OCI-LY7 (cell line): ENCODE data around the gene CHST11. TPM values are rescaled to one million over a fixed set of nuclear protein-coding genes. Genes with fewer than 3 reads are reported as not detected.

Experiments
- BruUV-seq: library from RNA; stranded (reverse); fragments of 400-500 nt; replicated peaks from 2 replicates; lab custom pipeline; 2021; lab: Mats Ljungman, UMichigan
- CTCF ChIA-PET: fragments of 300-600 bp; sonication (Branson Sonifier 250); formaldehyde crosslinking; loops from one replicate; lab custom pipeline; 2022; ENCODE audit warnings: antibody characterized with exemption; ENCODE audit not compliant: unreplicated experiment; lab: Charles Lee
- POLR2A ChIA-PET: fragments of 300-600 bp; sonication (Branson Sonifier 250); formaldehyde crosslinking; loops from one replicate; lab custom pipeline; 2022; ENCODE audit warnings: antibody characterized with exemption; lab: Charles Lee
- DNase-seq: peaks from one replicate; pipeline ENCODE4 v3.0.0-alpha.2; 2015; ENCODE audit warnings: low spot score
- H2AFZ ChIP-seq: fragments of 200-600 bp; sonication (generic), shearing (Covaris generic); 2 replicates; pipeline ENCODE4 v1.6.1; 2014; ENCODE audit warnings: mild to moderate bottlenecking, antibody characterized with exemption, low read length, moderate library complexity
- H3K27ac ChIP-seq: fragments of 200-600 bp; sonication (generic); 2 replicates; pipeline ENCODE4 v1.5.1; 2014; ENCODE audit warnings: mixed run types, low read depth, mild to moderate bottlenecking, moderate library complexity, low read length, inconsistent platforms; ENCODE audit not compliant: poor library complexity, severe bottlenecking
- H3K36me3 ChIP-seq: fragments of 200-600 bp; sonication (generic); 2 replicates; pipeline ENCODE4 v1.6.1; 2014; ENCODE audit warnings: mild to moderate bottlenecking, antibody characterized with exemption, low read length, moderate library complexity, mixed read lengths; ENCODE audit not compliant: insufficient read depth
- H3K4me1 ChIP-seq: fragments of 200-600 bp; sonication (generic); 2 replicates; pipeline ENCODE4 v1.5.1; 2014; ENCODE audit warnings: mild to moderate bottlenecking, low read length; ENCODE audit not compliant: insufficient read depth, poor library complexity, severe bottlenecking
- H3K4me2 ChIP-seq: fragments of 200-600 bp; sonication (generic); 2 replicates; pipeline ENCODE4 v1.6.1; 2014; ENCODE audit warnings: mild to moderate bottlenecking, low read length
- H3K4me3 ChIP-seq: fragments of 200-600 bp; sonication (generic); 2 replicates; pipeline ENCODE4 v1.5.1; 2014; ENCODE audit warnings: mild to moderate bottlenecking, low read depth, low read length; ENCODE audit not compliant: poor library complexity, severe bottlenecking
- H3K79me2 ChIP-seq: fragments of 200-600 bp; sonication (generic); 2 replicates; pipeline ENCODE4 v1.6.1; 2016; ENCODE audit warnings: low read depth, mild to moderate bottlenecking, low read length, moderate library complexity, mixed read lengths; ENCODE audit not compliant: insufficient read depth
- H3K9me2 ChIP-seq: fragments of 200-600 bp; sonication (generic); 2 replicates; pipeline ENCODE4 v1.6.1; 2016; ENCODE audit warnings: mild to moderate bottlenecking, low read length, mixed read lengths; ENCODE audit not compliant: insufficient read depth
- H3K9me3 ChIP-seq: fragments of 200-600 bp; sonication (generic); 2 replicates; pipeline ENCODE4 v1.6.1; 2014; ENCODE audit warnings: mild to moderate bottlenecking, mixed run types, low read length, mixed read lengths
- H4K20me1 ChIP-seq: fragments of 200-600 bp; sonication (generic); 2 replicates; pipeline ENCODE4 v1.6.1; 2014; ENCODE audit warnings: mild to moderate bottlenecking, antibody characterized with exemption, low read length, moderate library complexity, mixed read lengths; ENCODE audit not compliant: insufficient read depth
- CTCF ChIP-seq: fragments of 200-600 bp; sonication (generic); conservative IDR thresholded peaks from 2 replicates; pipeline ENCODE4 v1.5.1; 2014; ENCODE audit warnings: mild to moderate bottlenecking, antibody characterized with exemption, low read length, moderate library complexity, mixed read lengths
- EZH2phosphoT487 ChIP-seq: fragments of 200-600 bp; sonication (generic); IDR thresholded peaks from 2 replicates; pipeline ENCODE4 v1.6.1; 2018; ENCODE audit warnings: low read depth, borderline replicate concordance, mild to moderate bottlenecking, mixed run types, antibody characterized with exemption, low read length, moderate library complexity, mixed read lengths
- intact Hi-C: fragments of 100-400 bp; cut with micrococcal nuclease; formaldehyde crosslinking; loops from one replicate; pipeline ENCODE4 v1.10.0; 2022; ENCODE audit not compliant: unreplicated experiment
- total RNA-seq, 2 experiments: library from RNA; depleted of rRNA in 1 of 2; stranded (reverse); fragments of >200 nt in 1 of 2; shearing (Covaris generic) in 1 of 2; gene quantifications; 2 replicates each; pipeline ENCODE4 v1.2.3, GENCODE V29; 2014 to 2022

The CHST11 gene
- total RNA-seq, 2 experiments from 2014 or later: 15.2 to 41.6 TPM

- TF ChIP-seq CTCF (no peak), EZH2phosphoT487 (no peak)
- Histone ChIP-seq H3K9me3 (no peaks in the 10 kb centered on the region), H2AFZ (no peak overlapping the region), H4K20me1 (no peaks in the 10 kb centered on the region), H3K36me3 (no peaks in the 10 kb centered on the region), H3K4me1 (peaks cover 34% of the 10 kb centered on the region), H3K27ac (no peak overlapping the region), H3K4me2 (no peak overlapping the region), H3K9me2 (no peaks in the 10 kb centered on the region), H3K4me3 (no peak overlapping the region), H3K79me2 (no peaks in the 10 kb centered on the region)
- DNase-seq: no peak
- no TSS peak for BruUV-seq
- ChIA-PET POLR2A (interaction anchor here (1.2 kb wide), 1 partner anchor 15 kb away, joined by 3 read pairs; no protein-coding TSS in a partner anchor), CTCF (no interaction called here)
- intact Hi-C loops: loop anchor here (5.0 kb wide), 1 partner anchor 210 kb away; the partner anchor contains the start of gene CHST11
Observed at GRCh38 chr12:104667139-104667538, 210.4 kb downstream of the CHST11 start.

- no peak for DNase-seq
- no peaks in the 10 kb centered on the region for H3K79me2 ChIP-seq
- intact Hi-C loops: loop anchor here (5.0 kb wide), 1 partner anchor 211 kb away; the partner anchor contains the start of gene CHST11
- H3K4me1 ChIP-seq: peaks cover 34% of the 10 kb centered on the region
- H4K20me1 ChIP-seq: no peaks in the 10 kb centered on the region
- no peaks in the 10 kb centered on the region for H3K36me3 ChIP-seq
- no peak for TF ChIP-seq CTCF
- no peak for TF ChIP-seq EZH2phosphoT487
- H3K4me2 ChIP-seq: no peak overlapping the region
- ChIA-PET POLR2A (no interaction called here), CTCF (interaction anchor here (0.6 kb wide), 1 partner anchor 158 kb away, joined by 3 read pairs; no protein-coding TSS in a partner anchor)
- H3K9me3 ChIP-seq: no peaks in the 10 kb centered on the region
- H3K9me2 ChIP-seq: no peaks in the 10 kb centered on the region
- no peak overlapping the region for H3K4me3 ChIP-seq
- H3K27ac ChIP-seq: no peak overlapping the region
- H2AFZ ChIP-seq: no peak overlapping the region
- BruUV-seq: no TSS peak
Observed at GRCh38 chr12:104668274-104668718, 211.5 kb downstream of the CHST11 start.

DNA sequence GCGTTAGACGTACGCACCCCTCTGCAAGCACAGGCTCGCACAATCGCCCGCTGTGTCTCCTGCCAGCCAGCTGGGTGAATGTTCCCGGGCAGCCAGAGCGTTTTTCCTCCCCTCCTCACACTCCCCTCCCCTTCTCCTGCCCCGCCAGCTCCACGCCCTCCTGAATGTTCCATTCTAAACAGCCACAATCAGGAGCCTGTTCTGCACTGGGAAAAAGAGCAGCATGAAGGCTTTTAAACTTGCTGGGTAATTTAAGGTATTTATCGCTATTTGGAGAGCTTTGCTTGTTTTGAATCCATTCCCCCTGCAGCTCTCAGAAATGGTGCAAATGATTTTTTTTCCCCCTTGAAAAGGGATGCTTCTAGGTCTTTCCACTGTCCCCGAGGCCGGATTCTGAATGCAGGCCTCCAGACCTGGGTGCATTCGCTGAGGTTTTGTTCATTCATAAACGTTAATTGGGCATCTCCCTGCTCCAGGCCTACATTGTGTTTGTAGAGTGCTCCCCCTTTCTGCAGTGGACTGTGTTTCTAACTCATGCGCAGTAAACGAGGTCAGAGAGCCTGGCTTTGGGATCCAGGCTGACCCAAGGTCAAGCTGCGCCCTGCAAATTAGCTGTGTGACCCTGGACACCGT, 212.5 kb downstream of the CHST11 start:
- DNase-seq: no peak
- POLR2A ChIA-PET: interaction anchor here (0.6 to 0.9 kb wide), 2 partner anchors 129 to 270 kb away, joined by 3 read pairs; no protein-coding TSS in a partner anchor

More for the DNA sequence above, 212.5 kb downstream of the CHST11 start:
- intact Hi-C loops: loop anchor here (5.0 kb wide), 1 partner anchor 212 kb away; the partner anchor contains the start of gene CHST11
- no peaks in the 10 kb centered on the region for H3K79me2 ChIP-seq
- CTCF ChIA-PET: interaction anchor here (0.6 to 1.1 kb wide), 2 partner anchors 20 to 288 kb away, joined by 3 to 4 read pairs; no protein-coding TSS in a partner anchor
- no peak overlapping the region for H3K4me3 ChIP-seq
- no peaks in the 10 kb centered on the region for H3K9me3 ChIP-seq
- no peak overlapping the region for H2AFZ ChIP-seq
- H4K20me1 ChIP-seq: no peaks in the 10 kb centered on the region
- TF ChIP-seq CTCF: peak; percentile 33; the same call in 1 of the 2 replicates
- no peak for TF ChIP-seq EZH2phosphoT487
- no peak overlapping the region for H3K27ac ChIP-seq
- H3K4me1 ChIP-seq: peaks cover 34% of the 10 kb centered on the region
- no peaks in the 10 kb centered on the region for H3K9me2 ChIP-seq
- no peaks in the 10 kb centered on the region for H3K36me3 ChIP-seq
- BruUV-seq: no TSS peak
- H3K4me2 ChIP-seq: peak overlapping the region; percentile 48
